ENCODE measurements around the gene MMP28. TPM values are rescaled to one million over a fixed set of nuclear protein-coding genes. Genes with fewer than 3 reads are reported as not detected.
A peak's percentile ranks its signal among the peaks of the same experiment; 100 is the strongest.
"Not testable (repeated sequence)": the region's sequence is repeated elsewhere in the genome, so short reads cannot be mapped to it uniquely, and the experiment has no call there.

MMP28 gene
- total RNA-seq, 3 donors from 2014 or later, result 5.6 to 25.6 (median 12.3) TPM

- no peak overlapping the region for H3K4me3 ChIP-seq
- H3K27ac ChIP-seq, result no peak overlapping the region
- no peak for TF ChIP-seq POLR2AphosphoS5 (IDR thresholded peaks at IDR 0.05)
- no peak for TF ChIP-seq POLR2A (IDR thresholded peaks at IDR 0.05)
- TF ChIP-seq CTCF (IDR thresholded peaks at IDR 0.05), result no peak
- H3K27me3 ChIP-seq, result no peaks in the 10 kb centered on the region
- H3K4me1 ChIP-seq, result no peaks in the 10 kb centered on the region
- no peaks in the 10 kb centered on the region for H3K9me3 ChIP-seq
- H3K36me3 ChIP-seq, result no peaks in the 10 kb centered on the region
- intact Hi-C loops (cut with DNase I; ENCODE audit: low total_unique reads), result no loop called here
- no peak for DNase-seq (ENCODE audit: low spot score in 2 of 2)
Observed at GRCh38 chr17:35761601-35762000, 33.8 kb downstream of the MMP28 start.

GRCh38 chr17:35760587-35760986 lies 34.9 kb downstream of the MMP28 start, which contains the start of gene C17orf50:
Gene C17orf50, plus strand, starts transcription at chr17:35760887. Its CDS starts 55 bp downstream, at chr17:35760942.
- no peaks in the 10 kb centered on the region for H3K4me1 ChIP-seq
- no peak for DNase-seq (ENCODE audit: low spot score in 2 of 2)
- no peak within 1 kb of the TSS for H3K27ac ChIP-seq
- intact Hi-C loops (cut with DNase I; ENCODE audit: low total_unique reads), result no loop called here
- TF ChIP-seq CTCF (IDR thresholded peaks at IDR 0.05) (no peak), POLR2AphosphoS5 (IDR thresholded peaks at IDR 0.05) (no peak), POLR2A (IDR thresholded peaks at IDR 0.05) (no peak)
- no peaks in the 10 kb centered on the region for H3K36me3 ChIP-seq
- no peaks in the 10 kb centered on the region for H3K27me3 ChIP-seq
- H3K4me3 ChIP-seq, result no peak within 1 kb of the TSS
- no peaks in the 10 kb centered on the region for H3K9me3 ChIP-seq

GRCh38 chr17:35757243-35757642 lies 38.2 kb downstream of the MMP28 start:
- Histone ChIP-seq H3K4me1 (no peaks in the 10 kb centered on the region), H3K4me3 (no peak overlapping the region), H3K36me3 (no peaks in the 10 kb centered on the region), H3K27me3 (no peaks in the 10 kb centered on the region), H3K27ac (no peak overlapping the region), H3K9me3 (no peaks in the 10 kb centered on the region)
- TF ChIP-seq POLR2AphosphoS5 (IDR thresholded peaks at IDR 0.05) (no peak), CTCF (IDR thresholded peaks at IDR 0.05) (no peak)
- intact Hi-C loops (cut with DNase I; ENCODE audit: low total_unique reads), result no loop called here
- DNase-seq (ENCODE audit: low spot score in 2 of 2), result no peak

DNA sequence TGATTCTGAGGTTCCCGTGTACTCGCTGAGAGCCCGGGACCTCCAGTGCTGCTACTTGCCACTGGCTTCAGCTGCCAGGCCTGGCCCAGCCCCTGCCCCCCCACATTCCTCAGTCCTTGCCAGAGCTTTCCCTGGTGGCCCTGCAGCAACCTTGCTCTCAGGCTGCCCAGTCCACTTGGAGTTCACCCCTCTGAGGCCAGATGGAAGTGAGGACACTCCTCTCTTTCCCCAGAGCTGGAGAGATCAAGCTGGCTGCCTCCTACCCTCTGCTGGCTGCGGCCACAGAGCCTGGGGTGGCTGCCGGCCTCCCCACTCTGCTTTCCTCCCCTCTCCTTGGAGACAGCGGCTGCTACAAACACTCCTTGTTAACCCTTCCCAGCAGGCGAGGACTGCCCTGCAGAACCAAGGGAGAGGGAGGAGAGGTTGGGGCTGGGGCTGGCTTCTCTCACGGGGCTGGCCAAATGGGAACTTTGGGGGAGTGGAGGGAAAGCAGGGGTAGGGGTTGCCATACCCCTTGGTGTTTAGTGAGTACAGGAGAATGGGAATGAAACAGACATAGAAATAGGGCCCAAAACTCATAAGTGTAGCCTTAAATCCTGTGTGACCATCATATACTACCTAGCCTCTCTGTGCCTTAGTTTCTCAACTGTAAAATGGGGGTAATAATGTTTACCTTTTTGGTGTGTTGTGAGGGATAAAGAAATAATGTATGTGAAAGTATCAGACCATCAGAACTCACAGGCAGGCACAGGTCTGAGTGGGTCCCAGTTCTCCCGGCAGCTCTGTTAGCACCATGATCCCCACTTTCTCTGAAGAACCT lies 42.3 kb downstream of the MMP28 start, which contains the start of gene GAS2L2:
Gene GAS2L2, minus strand, starts transcription at position 295 of the 820 bp plus-strand sequence. CDS start 389 bp downstream, outside the sequence.
- H3K36me3 ChIP-seq, result no peaks in the 10 kb centered on the region
- intact Hi-C loops (cut with DNase I; ENCODE audit: low total_unique reads), result no loop called here
- TF ChIP-seq POLR2A (IDR thresholded peaks at IDR 0.05), result no peak
- H3K27ac ChIP-seq, result peak within 1 kb of the TSS in 1 of 2 donors; percentile 30
- no peaks in the 10 kb centered on the region for H3K27me3 ChIP-seq
- H3K4me3 ChIP-seq, result peak within 1 kb of the TSS in 1 of 3 donors; percentile 37
- DNase-seq (ENCODE audit: low spot score in 2 of 2), result no peak
- H3K9me3 ChIP-seq, result no peaks in the 10 kb centered on the region
- H3K4me1 ChIP-seq, result peaks cover under 1 to 2% of the 10 kb centered on the region in 2 donors

DNA sequence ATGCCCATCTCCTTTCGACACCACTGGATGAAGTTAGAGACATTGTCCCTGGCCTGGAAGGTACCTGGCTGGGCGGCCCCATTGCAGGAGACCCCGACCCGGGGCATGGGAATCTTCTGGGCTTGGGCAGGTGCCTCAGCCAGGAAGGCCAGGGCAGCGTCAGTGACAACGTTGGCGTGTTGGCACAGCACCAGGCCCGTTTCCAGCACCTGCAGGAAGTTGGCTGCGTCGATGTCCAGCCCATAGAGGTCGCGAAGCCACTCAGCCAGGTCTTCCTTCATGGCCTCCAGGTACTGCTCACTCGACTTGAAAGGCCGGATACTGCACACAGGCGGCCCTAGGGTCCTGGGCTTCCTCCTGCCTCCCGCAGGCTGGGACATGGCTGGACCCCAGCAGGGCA lies 43.0 kb downstream of the MMP28 start:
- Histone ChIP-seq H3K4me3 (peak overlapping the region in 1 of 3 donors; percentile 37), H3K4me1 (peaks cover 3 to 8% of the 10 kb centered on the region in 2 donors), H3K27me3 (no peaks in the 10 kb centered on the region), H3K36me3 (no peaks in the 10 kb centered on the region), H3K27ac (peak overlapping the region in 1 of 2 donors; percentile 30), H3K9me3 (no peaks in the 10 kb centered on the region)
- DNase-seq (ENCODE audit: low spot score in 2 of 2), result no peak
- TF ChIP-seq POLR2AphosphoS5 (IDR thresholded peaks at IDR 0.05), result no peak
- intact Hi-C loops (cut with DNase I; ENCODE audit: low total_unique reads), result no loop called here

DNA sequence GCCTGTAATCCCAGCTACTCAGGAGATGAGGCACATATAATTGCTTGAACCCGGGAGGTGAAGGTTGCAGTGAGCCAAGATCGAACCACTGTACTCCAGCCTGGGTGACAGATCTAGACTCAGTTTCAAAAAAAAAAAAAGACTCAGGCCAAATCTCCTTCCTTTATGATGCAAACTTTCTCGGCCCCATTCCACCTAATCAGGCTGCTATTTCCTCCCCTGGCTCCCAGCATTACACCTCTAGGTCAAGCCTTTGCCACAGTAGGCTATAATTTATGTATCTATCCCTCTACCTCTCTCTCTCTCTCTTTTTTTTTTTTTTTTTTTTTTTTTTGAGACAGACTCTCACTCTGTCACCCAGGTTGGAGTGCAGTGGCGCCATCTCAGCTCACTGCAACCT lies 43.9 kb downstream of the MMP28 start:
- H3K4me3 ChIP-seq; H3K9me3 ChIP-seq; H3K36me3 ChIP-seq; intact Hi-C loops (cut with DNase I; ENCODE audit: low total_unique reads); DNase-seq (ENCODE audit: low spot score in 2 of 2); H3K27ac ChIP-seq; H3K27me3 ChIP-seq: not testable (repeated sequence)
- H3K4me1 ChIP-seq, result peaks cover 3 to 11% of the 10 kb centered on the region in 2 donors

All from breast epithelium (tissue), 4 donors.